Aorta (tissue), 5 donors: ENCODE measurements around the gene PNMA6E. TPM values are rescaled to one million over a fixed set of nuclear protein-coding genes. Genes with fewer than 3 reads are reported as not detected.
"Not testable (repeated sequence)": the region's sequence is repeated elsewhere in the genome, so short reads cannot be mapped to it uniquely, and the experiment has no call there.

Source experiments
- ATAC-seq: fragments of 200-7000 bp; cut with Tn5 transposase; one replicate; pipeline ENCODE4 v1.9.1; 2022; ENCODE audit warnings: moderate library complexity; ENCODE audit not compliant: low FRiP score
- DNase-seq, 2 donors: peaks; one replicate each; pipeline ENCODE4 v3.0.0-alpha.2; 2020
- H3K27ac ChIP-seq, 2 donors: one replicate each; pipeline ENCODE4 v1.5.1; 2013; ENCODE audit warnings: low read length in 2 of 2, mild to moderate bottlenecking in 2 of 2, moderate library complexity in 2 of 2, control low read depth in 1 of 2, inconsistent platforms in 1 of 2, low read depth in 1 of 2
- H3K27me3 ChIP-seq, 2 donors: one replicate each; pipeline ENCODE4 v1.6.1; 2013; ENCODE audit warnings: control low read depth in 1 of 2, low read length in 1 of 2, mild to moderate bottlenecking in 1 of 2, moderate library complexity in 1 of 2; ENCODE audit not compliant: insufficient read depth in 2 of 2, control insufficient read depth in 1 of 2
- H3K36me3 ChIP-seq, 2 donors: one replicate each; pipeline ENCODE4 v1.6.1; 2013; ENCODE audit warnings: control low read depth in 1 of 2, low read length in 1 of 2, mild to moderate bottlenecking in 1 of 2; ENCODE audit not compliant: insufficient read depth in 2 of 2, control insufficient read depth in 1 of 2
- H3K4me1 ChIP-seq, 2 donors: one replicate each; pipeline ENCODE4 v1.6.1; 2013; ENCODE audit warnings: low read length in 2 of 2, control low read depth in 1 of 2, mild to moderate bottlenecking in 1 of 2, moderate library complexity in 1 of 2; ENCODE audit not compliant: insufficient read depth in 2 of 2, control insufficient read depth in 1 of 2
- H3K4me3 ChIP-seq, 2 donors: one replicate each; pipeline ENCODE4 v1.5.1; 2013; ENCODE audit warnings: low read length in 2 of 2, control low read depth in 1 of 2, mild to moderate bottlenecking in 1 of 2
- H3K9me3 ChIP-seq: one replicate; pipeline ENCODE4 v1.6.1; 2013; ENCODE audit warnings: mild to moderate bottlenecking, low read length; ENCODE audit not compliant: control insufficient read depth
- WGBS, 2 donors: extraction: QIAGEN DNeasy Blood & Tissue Kit; methylation state at CpG; one replicate each; pipeline ENCODE4 v1.1.7; 2013; 5-methylcytosine and 5-hydroxymethylcytosine counted together
- intact Hi-C, 2 donors: fragments of 100-400 bp; cut with DNase I; formaldehyde crosslinking; loops; one replicate each; pipeline versions ENCODE4 v1.14.2 to v1.15.0; 2022
- polyA plus RNA-seq, 2 donors: library from polyadenylated mRNA; stranded (reverse); fragments of 200-250 nt; gene quantifications; one replicate each; pipeline ENCODE4 v1.2.3, GENCODE V29; 2013
- total RNA-seq, 2 donors: library from RNA; stranded (reverse); fragmentation: NEBNext Ultra II Directional; extraction: Animal tissue kit (Norgen Biotek cat#: 25700); gene quantifications; one replicate each; pipeline ENCODE4 v1.2.1, GENCODE V29; 2021
- donor health status: healthy with polysubstance abuse.
- donor health status: Bipolar disorder and iron deficiency.
- donor health status: DM: no; HTN: no; CAD: no.
- donor health status: DM: no; HTN: no; CAD: no.
- donor health status: DM: yes; HTN: yes; CAD: no.

The PNMA6E gene
- total and polyA plus RNA-seq, 4 donors, result not detected

- H3K4me1 ChIP-seq, result no peaks in the 10 kb centered on the region
- DNase-seq (no peak), ATAC-seq (no peak)
- H3K9me3 ChIP-seq, result no peaks in the 10 kb centered on the region
- no peaks in the 10 kb centered on the region for H3K36me3 ChIP-seq
- intact Hi-C loops, result no loop called here
- H3K27ac ChIP-seq, result no peak overlapping the region
- 88 to 90% methylated on average over 26 of the region's 26 CpGs for WGBS, 2 donors
- no peak overlapping the region for H3K4me3 ChIP-seq
- H3K27me3 ChIP-seq, result no peaks in the 10 kb centered on the region
Observed at GRCh38 chrX:153395613-153396319, 5.4 kb downstream of the PNMA6E start.

- no peaks in the 10 kb centered on the region for H3K27me3 ChIP-seq
- DNase-seq, result no peak
- no peak for ATAC-seq
- WGBS, 2 donors, result 55 to 62% methylated on average over 13 of the region's 13 CpGs
- no peaks in the 10 kb centered on the region for H3K4me1 ChIP-seq
- H3K9me3 ChIP-seq, result no peaks in the 10 kb centered on the region
- H3K4me3 ChIP-seq, result no peak overlapping the region
- no peak overlapping the region for H3K27ac ChIP-seq
- intact Hi-C loops, result no loop called here
- no peaks in the 10 kb centered on the region for H3K36me3 ChIP-seq
Observed at GRCh38 chrX:153394612-153395011, 6.5 kb downstream of the PNMA6E start.

- intact Hi-C loops, result no loop called here
Observed at GRCh38 chrX:153392642-153393321, 8.4 kb downstream of the PNMA6E start.

GRCh38 chrX:153389460-153389768 lies 11.7 kb downstream of the PNMA6E start:
- H3K36me3 ChIP-seq, DNase-seq, intact Hi-C loops, H3K9me3 ChIP-seq, ATAC-seq, H3K27ac ChIP-seq, H3K4me3 ChIP-seq, H3K4me1 ChIP-seq, H3K27me3 ChIP-seq: not testable (repeated sequence)
- 98% methylated on average over 6 of the region's 6 CpGs for WGBS, 2 donors

More at GRCh38 chrX:153392642-153393321, 8.4 kb downstream of the PNMA6E start:
- H3K36me3 ChIP-seq, result no peaks in the 10 kb centered on the region
- 80 to 83% methylated on average over 16 of the region's 16 CpGs for WGBS, 2 donors
- no peaks in the 10 kb centered on the region for H3K4me1 ChIP-seq
- DNase-seq (no peak), ATAC-seq (no peak)
- no peak overlapping the region for H3K27ac ChIP-seq
- H3K9me3 ChIP-seq, result no peaks in the 10 kb centered on the region
- H3K27me3 ChIP-seq, result no peaks in the 10 kb centered on the region
- H3K4me3 ChIP-seq, result no peak overlapping the region

- Histone ChIP-seq H3K4me3 (no peak overlapping the region), H3K9me3 (no peaks in the 10 kb centered on the region), H3K36me3 (no peaks in the 10 kb centered on the region), H3K27ac (no peak overlapping the region), H3K27me3 (no peaks in the 10 kb centered on the region), H3K4me1 (no peaks in the 10 kb centered on the region)
- no peak for ATAC-seq
- intact Hi-C loops, result no loop called here
- WGBS, 2 donors, result 90 to 91% methylated on average over 14 of the region's 14 CpGs
- no peak for DNase-seq
Observed at GRCh38 chrX:153388722-153389459, 12.3 kb downstream of the PNMA6E start.

- no peak for DNase-seq
Observed at GRCh38 chrX:153387987-153388721, 13.0 kb downstream of the PNMA6E start.

GRCh38 chrX:153387345-153387744 lies 13.8 kb downstream of the PNMA6E start:
- ATAC-seq, result peak; percentile 44
- H3K27me3 ChIP-seq, result no peaks in the 10 kb centered on the region
- DNase-seq, result no peak
- no peaks in the 10 kb centered on the region for H3K36me3 ChIP-seq
- 73 to 78% methylated on average over 5 of the region's 5 CpGs for WGBS, 2 donors
- no peak overlapping the region for H3K4me3 ChIP-seq
- intact Hi-C loops, result no loop called here
- no peaks in the 10 kb centered on the region for H3K4me1 ChIP-seq
- H3K9me3 ChIP-seq, result no peaks in the 10 kb centered on the region
- no peak overlapping the region for H3K27ac ChIP-seq

More at GRCh38 chrX:153387987-153388721, 13.0 kb downstream of the PNMA6E start:
- Histone ChIP-seq H3K36me3 (no peaks in the 10 kb centered on the region), H3K27ac (no peak overlapping the region), H3K4me1 (no peaks in the 10 kb centered on the region), H3K27me3 (no peaks in the 10 kb centered on the region), H3K9me3 (no peaks in the 10 kb centered on the region), H3K4me3 (no peak overlapping the region)
- intact Hi-C loops, result no loop called here
- 79 to 89% methylated on average over 10 of the region's 10 CpGs for WGBS, 2 donors
- ATAC-seq, result peak; percentile 11

GRCh38 chrX:153386097-153386496 lies 15.1 kb downstream of the PNMA6E start:
- DNase-seq, result no peak
- WGBS, 2 donors, result 82 to 89% methylated on average over 5 of the region's 5 CpGs
- Histone ChIP-seq H3K4me3 (no peak overlapping the region), H3K9me3 (no peaks in the 10 kb centered on the region), H3K27ac (no peak overlapping the region), H3K4me1 (no peaks in the 10 kb centered on the region), H3K27me3 (no peaks in the 10 kb centered on the region), H3K36me3 (no peaks in the 10 kb centered on the region)
- no peak for ATAC-seq
- intact Hi-C loops, result no loop called here
